ENCODE data around the gene LYRM1.
"Not testable (repeated sequence)": the region's sequence is repeated elsewhere in the genome, so short reads cannot be mapped to it uniquely, and the experiment has no call there.

The LYRM1 gene

DNA sequence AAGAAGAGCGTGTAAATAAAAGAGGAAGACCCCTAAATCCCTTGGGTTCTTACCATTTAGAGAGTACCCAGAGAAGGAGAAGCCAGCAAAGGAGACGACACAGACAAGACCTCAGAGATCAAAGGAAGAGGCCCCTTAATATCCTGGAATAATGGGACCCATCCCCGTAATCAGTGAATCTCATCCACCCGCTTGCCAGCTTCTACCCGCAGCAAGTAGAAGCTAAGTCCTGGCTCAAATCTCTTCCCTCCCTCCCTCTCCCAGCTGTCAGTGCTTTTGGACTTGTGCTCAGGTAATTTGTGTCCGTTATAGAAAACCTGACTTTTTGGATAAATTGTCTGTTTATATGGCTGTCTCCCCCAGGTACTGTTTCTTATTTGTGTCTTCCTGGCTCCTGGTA, 1.9 kb downstream of the LYRM1 start:
- DNase-seq (ENCODE audit: low read depth in 2 of 2), result no peak

DNA sequence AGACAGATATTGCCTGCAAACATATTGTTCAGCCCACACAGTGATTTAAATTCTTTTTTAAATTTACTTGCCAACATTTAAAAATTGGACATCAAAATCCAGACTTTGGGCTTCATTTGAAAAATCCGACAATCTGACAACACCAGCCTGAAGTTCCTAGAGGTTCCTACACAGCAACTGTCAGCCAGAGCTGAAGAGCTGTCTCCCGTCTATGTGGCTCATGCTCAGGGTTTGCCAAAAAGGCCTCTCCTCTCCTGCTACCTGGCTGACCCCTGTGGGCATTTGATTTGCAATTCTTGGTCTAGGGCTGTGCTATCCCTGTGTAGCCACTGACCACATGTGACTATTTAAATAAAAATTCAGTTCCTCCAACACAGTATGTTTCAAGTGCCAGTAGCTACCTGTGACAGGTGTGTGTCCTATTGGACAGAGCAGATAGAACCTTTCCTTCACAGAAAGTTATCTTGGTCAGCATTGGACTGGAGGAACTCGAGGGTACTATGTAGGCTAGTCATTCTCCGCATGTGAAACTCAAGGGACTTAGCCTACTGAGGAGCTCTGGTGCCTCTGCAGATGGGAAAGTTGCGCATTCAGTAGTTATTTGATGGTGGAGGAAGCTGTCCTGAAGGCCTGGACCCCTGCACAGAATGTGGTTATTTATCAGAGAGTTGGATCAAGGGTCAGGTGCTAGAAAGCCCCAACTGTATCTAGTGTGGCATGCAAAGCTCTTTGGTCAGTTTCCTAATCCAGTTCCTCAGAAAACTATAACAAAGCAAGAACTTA, 2.7 kb downstream of the LYRM1 start:
- no peak for DNase-seq (ENCODE audit: low read depth in 2 of 2)

DNA sequence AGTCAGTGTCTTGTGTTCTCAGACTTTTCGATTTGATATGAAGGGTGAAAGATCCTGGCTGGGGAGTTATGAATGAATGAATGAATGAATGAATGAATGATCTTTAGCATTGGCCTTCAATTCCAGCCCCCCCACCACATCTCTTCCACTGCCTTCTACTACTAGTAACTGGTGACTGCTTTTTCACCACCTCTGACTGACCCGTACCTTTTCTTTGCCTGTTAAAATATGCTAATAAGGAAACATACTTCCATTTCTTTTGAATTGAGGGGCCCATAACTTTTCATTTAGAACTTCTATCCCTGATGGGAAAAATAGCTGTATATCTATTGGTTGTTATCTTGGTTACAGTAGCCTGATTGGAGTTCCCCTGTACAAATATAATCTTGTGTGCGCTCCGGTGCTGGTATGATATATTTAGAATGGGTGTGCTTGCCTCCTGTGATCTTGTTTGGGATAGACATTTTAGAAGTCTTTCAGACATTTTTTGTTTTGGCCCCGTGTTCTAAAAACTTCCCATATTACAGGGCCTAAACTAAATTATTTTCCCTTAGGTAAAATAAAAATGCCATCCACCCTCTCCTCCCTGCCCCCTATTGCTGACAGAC, 3.4 kb downstream of the LYRM1 start:
- DNase-seq (ENCODE audit: low read depth in 2 of 2), result no peak

DNA sequence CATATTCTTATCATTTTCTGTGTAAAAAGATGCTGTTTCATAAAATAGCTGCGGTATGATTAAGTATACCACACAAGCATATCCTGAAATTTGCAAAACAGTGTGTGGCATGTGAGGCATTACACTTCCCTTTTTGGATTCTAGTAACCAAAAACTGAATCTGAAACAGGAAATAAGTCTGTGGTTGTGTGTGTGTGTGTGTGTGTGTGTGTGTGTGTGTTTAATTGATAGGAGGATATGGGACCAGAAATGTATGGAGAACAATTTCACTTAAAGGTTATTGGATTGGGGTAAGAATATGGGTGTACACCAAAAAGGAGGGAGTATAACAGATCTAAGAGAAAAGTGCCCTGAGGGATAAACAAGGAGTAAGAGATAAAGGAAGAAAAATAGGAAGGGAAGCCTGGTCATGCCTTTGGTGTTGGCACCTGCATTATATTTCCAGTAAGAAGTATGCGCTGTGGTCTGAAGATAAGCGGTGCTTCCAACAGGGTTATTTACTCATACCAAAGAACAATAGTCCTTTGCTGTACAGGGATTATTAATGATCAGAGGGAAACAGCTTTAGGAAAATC, 4.0 kb downstream of the LYRM1 start:
- no peak for DNase-seq (ENCODE audit: low read depth in 2 of 2)

DNA sequence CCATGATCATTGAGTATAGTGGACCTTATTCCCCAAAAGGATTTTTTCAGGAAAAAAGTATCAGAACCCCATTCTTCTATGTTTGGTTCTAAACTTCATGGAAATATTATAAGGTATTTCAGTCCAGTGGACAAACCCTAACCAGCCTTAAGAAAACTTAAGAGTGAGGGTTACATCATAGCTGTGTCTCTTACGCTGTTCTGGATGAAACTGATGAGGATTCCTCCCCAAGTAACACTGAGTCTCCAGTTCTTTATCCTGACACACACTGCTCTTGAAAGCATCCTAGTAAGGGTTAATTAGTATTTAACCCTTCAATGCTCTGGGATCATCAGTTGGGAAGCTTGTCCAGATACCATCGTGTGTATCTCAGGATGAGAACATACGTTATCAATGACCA, 5.0 kb downstream of the LYRM1 start:
- DNase-seq (ENCODE audit: low read depth in 2 of 2), result no peak

DNA sequence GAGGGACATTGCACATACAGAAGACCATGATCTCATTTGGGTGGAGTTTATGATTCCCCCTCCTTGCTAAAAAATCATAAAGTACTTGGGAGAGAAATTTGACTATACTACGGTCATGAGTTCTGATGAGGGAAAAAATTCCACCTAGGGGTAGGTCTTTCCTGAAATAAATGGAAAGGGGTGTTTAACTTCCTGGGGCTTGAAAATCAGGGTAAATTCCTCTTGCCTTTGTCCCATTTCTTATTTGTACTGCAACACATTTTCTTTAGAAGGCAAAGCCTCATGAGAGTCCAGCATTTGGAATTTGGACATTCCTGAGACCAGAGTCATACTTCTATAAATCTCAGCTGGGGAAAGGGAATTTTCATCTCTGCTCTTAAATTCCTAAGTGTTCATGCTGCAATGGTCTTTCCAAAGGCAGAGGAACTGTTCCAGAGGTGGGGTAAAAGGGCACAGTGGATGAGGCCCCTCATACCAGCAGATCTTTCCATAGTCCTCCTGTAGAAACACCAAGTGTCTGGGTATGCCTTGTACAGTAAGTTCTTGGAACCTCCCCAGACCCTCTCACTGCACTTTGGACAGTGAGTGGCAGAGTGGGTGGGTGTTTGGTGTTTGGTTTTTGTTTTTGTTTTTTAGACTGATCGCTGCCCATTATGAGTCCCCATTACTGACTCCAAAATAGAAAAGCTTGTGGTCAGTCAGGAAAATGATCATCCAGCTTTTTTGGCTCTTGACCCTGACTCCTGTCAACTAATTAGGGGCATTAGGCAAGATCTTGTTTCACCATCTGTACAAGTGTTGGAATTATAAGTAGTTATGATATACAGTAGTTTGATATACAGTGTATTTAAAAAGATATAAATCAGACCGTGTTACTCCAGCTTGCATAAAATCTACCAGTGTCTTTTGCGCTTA, 6.0 kb downstream of the LYRM1 start:
- no peak for DNase-seq (ENCODE audit: low read depth in 2 of 2)

DNA sequence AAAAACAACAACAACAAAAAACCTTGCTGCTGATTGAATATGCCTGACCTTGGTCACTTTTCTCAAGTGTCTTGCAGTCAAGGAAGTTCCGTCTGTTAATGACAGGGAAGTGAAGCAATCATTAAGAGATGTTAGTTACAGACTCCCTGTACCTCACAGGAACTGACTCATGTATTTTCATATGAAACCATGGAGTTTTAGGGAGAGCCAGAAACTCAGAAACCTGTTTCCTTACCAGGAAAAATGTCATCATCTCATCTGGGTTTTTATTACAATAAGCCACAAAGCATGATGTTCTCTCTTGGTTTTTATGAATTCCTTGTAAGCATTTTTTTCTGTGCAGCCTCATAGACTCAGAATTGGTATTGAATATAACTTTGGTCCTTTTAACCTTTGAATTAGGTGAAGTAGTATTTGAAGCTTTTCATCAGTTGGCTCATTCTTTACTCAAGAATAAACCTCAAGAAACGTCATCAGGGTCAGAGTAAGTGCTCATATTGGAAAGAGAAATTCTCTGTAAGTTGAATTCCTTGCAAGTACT, 10.3 kb downstream of the LYRM1 start:
- no peak for DNase-seq (ENCODE audit: low read depth in 2 of 2)

DNA sequence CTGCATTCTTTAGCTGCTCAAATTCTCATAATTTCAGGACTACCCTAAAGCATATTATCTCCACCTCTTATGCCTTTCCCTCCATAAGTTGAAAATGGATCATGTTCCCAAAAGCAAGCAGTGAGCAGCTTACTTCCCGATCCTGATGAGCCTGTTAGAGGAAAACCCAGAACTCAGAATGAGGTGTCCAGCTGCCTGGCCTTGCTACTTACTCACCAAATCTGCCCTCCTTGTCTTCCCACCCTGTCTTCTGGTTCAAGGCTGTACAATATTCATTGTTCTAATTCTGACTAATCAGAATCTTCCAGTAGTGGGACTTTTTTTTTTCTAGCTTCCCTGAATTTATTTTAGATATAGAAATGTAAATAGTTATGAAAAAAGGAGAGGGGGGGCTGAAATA, 10.8 kb downstream of the LYRM1 start:
- no peak for DNase-seq (ENCODE audit: low read depth in 2 of 2)

DNA sequence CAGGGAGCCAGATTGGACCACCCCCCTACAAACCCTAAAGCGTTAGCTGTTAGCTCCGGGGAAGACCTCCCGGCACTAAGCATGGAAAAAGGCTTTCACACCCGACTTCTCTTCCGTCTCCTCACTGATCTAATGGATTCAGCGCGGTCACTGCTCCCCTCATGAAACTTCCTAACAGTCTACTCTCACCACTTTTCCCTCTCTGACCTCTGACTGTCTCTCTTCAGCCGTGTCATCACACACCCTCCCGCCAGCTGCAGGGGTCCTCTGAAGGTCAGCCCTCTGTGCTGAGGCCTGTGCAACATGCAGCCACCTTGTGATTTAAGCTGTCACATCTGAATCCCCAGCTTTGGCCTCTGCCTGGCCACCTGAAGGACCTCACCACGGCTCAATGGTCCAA, 15.7 kb downstream of the LYRM1 start:
- no peak for DNase-seq (ENCODE audit: low read depth in 2 of 2)

DNA sequence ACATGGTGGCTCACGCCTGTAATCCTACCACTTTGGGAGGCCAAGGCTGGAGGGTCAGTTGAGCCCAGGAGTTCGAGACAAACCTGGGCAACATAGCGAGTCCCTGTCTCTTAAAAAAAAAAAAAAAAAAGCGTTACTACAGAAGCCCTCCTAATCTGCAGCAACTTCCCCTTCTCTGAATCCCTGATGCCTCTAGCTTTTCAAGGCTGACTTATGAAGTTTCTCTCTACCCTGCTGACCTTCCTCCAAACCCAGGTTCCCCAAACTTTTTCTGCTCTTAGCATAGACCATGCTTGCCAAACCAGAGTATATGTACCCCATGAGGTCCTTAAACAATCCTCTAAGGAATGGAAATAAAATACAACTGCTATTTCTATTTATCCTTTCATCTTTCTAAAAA, 16.4 kb downstream of the LYRM1 start:
- no peak for DNase-seq (ENCODE audit: low read depth in 2 of 2)

DNA sequence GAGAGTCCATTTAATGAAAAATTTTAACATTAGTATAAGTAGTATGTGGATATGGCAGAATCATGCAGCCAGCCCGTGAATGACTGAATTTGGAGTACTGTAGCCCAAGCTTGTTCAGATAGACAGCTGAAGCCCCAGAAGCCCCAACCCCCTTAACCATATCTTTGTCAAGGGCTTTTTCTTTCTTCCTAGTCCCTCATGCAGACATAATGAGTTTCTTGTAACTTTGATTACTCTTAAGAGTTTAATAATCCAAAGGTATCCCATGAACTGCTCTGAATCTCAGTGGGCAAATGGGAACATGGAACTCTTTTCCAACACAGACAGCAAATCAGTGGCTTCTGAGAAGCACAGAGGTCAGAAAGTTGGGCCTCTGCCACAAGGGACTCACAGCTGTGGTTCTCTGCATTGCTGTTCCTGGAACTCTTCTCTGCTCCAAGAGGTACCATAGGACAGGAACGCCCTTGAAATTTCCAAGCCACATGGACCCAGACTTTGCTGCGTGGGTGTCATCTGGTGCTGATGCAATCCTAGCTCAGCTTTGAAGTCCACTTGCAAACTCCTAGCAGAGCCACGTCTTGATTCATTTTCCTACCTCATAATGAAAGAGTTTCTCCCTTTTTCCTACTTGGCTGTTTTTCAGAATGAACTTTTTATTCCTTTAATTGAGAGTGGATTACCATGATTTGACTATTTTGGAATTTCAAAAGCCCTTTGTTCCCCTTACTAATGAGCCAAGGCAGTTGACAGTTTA, 18.1 kb downstream of the LYRM1 start:
- no peak for DNase-seq (ENCODE audit: low read depth in 2 of 2)

DNA sequence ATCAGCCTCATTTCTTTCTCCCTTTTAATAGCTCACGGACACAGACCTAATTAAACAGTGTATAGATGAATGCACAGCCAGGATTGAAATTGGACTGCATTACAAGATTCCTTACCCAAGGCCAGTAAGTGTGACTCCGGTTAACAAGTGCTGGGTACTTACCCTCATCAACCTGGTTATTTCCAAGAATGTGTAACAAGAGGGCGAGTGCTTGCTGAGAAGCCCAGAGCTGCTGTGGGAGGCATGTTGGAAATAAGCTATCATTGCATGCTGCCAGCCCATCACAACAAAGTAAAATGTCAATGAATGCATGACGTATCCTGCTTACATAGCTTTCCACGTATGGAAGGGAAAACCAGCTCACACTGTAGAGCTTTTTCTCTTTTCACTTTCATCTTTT, 19.5 kb downstream of the LYRM1 start:
- no peak for DNase-seq (ENCODE audit: low read depth in 2 of 2)

DNA sequence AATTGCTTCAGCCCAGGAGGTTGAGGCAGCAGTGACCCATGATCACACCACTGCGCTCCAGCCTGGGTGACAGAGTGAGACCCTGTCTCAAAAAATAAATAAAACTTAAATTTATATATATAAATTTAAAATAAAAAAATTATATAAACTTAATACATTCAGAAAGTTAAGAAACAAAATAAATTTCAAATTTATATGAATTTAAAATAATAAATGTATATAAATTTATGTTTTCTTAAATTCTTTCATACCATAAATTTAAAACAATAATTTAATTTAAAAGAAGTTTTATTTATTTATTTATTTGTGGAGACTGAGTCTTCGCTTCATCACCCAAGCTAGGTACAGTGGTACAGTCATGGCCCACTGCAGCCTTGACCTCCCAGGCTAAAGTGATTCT, 20.2 kb downstream of the LYRM1 start:
- DNase-seq (ENCODE audit: low read depth in 2 of 2), result no peak

DNA sequence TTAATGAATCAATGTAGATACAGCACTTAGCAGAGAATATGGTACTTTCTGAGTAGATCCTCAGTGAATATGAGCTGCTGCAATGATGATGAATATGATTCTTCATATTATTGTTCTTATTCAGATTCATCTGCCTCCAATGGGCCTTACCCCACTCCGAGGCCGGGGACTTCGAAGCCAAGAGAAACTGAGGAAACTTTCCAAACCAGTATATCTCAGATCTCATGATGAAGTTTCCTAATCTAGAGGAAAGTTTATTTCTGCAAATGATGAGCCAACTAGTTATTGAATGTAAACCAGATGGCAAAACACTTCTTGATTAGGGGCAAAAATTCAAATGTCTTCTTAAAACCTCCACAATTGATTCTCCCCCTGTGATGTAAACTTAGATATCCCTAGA, 23.3 kb downstream of the LYRM1 start:
- DNase-seq (ENCODE audit: low read depth in 2 of 2), result no peak

DNA sequence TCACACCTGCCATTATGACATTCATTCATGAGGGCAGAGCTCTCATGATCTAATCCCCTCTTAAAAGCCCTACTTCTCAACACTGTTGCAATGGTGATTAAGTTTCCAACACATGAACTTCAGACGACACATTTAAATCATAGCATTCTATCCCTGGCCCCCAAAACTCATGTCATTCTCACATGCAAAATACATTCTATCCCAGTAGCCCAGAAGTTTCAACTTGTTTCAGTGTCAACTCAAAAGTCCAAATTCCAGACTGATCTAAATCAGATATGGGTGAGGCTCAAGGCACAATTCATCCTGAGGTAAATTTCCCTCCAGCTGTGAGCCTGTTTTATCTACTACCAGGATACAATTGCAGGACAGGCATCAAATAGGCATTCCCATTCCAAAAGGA, 25.2 kb downstream of the LYRM1 start:
- DNase-seq (ENCODE audit: low read depth in 2 of 2), result no peak

DNA sequence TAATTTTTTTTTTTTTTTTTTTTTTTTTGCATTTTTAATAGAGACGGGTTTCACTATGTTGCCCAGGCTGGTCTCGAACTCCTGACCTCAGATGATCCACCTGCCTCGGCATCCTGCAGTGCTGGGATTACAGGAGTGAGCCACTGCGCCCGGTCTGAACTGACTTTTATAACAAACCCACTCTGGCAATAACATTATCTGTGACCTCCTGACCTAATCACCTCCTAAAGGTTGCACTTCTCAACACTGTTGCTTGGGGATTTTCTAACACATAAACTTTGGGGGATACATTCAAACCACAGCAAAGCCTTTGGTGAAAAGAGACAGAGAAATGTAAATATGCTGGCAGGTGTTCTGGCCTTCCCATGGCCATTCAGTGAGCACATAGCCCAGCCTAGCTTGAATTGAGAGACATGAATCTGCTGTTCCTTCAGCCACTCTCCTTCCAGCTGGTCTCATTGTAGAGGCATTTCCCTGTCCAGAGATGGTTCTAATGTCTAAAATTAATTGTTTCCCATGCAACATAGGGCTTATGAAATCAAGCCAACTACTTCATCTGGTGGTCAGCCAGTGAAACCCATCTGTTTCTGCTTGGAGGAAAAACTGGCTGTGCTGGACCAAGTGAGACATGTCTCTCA, 28.3 kb downstream of the LYRM1 start:
- DNase-seq (ENCODE audit: low read depth in 2 of 2), result no peak

DNA sequence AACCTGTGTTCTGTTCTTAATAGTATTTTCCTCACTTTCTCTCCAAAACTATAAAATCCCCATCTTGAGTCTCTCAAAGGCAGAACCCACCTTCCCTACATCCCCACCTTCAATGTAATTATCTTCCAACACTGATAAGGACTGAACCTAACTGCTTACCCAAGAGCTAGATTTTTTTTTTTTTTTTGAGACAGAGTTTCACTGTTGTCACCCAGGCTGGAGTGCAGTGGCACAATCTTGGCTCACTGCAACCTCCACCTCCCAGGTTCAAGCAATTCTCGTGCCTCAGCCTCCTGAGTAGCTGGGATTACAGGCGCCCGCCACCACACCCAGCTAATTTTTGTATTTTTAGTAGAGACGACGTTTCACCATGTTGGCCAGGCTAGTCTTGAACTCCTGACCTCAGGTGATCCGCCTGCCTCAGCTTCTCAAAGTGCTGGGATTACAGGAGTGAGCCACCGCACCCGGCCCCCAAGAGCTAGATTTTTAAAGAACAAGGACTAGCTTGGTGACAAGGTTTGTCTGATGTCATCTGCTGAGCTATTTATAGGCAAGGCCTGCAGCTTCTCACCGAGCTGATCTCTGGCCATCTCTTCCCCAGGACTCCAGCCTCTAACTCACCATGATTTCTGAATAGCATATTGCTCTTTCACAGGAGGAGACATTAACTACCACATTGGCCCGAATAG, 29.2 kb downstream of the LYRM1 start:
- DNase-seq (ENCODE audit: low read depth in 2 of 2), result not testable (repeated sequence)

DNA sequence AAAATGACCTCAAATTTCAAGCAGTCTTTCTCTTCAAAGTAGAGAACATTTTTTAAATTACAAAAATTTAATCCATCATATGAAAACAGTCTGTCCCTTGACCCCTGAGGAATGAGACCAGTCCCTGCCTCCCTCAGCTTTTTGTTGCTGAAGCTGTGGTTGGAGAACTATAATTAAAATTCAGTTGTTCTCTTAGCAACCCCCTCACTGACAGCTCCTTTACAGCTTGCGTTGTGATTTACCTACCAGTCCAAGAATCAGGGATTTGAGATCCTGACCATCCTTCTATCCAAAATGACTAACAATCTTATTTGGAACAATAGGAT, 29.8 kb downstream of the LYRM1 start:
- DNase-seq (ENCODE audit: low read depth in 2 of 2), result no peak

DNA sequence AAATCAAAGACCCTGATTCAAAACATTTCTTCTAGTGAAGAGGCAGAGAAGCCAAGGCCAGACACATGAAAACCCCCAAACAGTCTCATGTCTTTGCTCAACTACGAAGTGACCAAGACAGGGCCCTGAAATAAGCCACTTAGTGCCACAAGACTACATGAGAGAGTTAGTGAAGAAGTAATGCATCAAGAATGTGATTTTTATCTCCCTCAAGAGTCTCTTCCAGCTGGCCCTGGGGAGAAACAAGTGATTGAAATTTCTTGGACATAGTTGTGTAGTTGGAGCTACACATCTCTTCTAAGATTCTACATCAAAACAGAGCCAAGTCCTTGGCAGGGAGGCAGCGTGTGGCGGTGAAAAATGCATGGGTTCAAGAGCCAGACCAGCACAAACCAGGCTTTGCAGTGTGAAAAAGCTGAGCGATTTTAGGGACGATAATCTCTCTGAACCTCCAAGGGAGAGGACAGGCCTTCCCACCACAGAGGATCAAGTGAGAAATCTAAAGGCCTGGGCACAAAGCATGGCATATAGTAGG, 30.6 kb downstream of the LYRM1 start:
- DNase-seq (ENCODE audit: low read depth in 2 of 2), result no peak

DNA sequence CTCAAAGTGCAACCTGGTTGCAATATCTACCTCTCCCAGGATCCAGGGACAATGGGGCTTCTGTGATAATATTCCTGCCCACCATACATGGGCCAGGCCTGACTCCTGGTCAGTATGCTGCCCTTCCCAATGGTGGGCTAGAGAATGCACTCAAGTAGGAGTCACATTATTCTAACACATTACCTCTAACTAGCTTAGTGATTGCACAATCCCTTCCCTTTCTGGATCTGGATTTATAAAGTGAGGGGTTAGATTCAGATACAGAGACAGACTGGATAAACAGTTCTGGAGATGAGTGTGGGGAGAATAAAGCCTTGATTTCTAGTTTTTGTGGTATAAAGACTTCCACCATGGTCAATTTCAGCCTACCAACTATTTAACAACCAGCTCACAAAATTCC, 33.0 kb downstream of the LYRM1 start:
- no peak for DNase-seq (ENCODE audit: low read depth in 2 of 2)

Measured in stimulated activated CD8-positive, alpha-beta memory T cell treated with anti-CD3 and anti-CD28 coated beads, Interleukin-2, amount 100 ng/mL, for 48 hours (primary cell).